Endothelial cell of umbilical vein (primary cell): ENCODE results near the gene PELI2. TPM values are rescaled to one million over a fixed set of nuclear protein-coding genes. Genes with fewer than 3 reads are reported as not detected.

Experiments used
- BruUV-seq: library from RNA; stranded (reverse); fragments of 400-500 nt; replicated peaks from 2 replicates; lab custom pipeline; 2021; lab: Mats Ljungman, UMichigan
- CTCF ChIA-PET: fragments of 300-600, 350-600 bp; sonication (Branson Sonifier 250); formaldehyde crosslinking; loops from one replicate; lab custom pipeline; 2021; ENCODE audit warnings: antibody characterized with exemption, inconsistent platforms; lab: Charles Lee
- POLR2A ChIA-PET: fragments of 300-600, 350-600 bp; sonication (Branson Sonifier 250); formaldehyde crosslinking; loops from one replicate; lab custom pipeline; 2021; ENCODE audit warnings: antibody characterized with exemption, inconsistent platforms; lab: Charles Lee
- DNase-seq: peaks from one replicate; pipeline ENCODE4 v3.0.0-alpha.2; 2011; ENCODE audit warnings: low read depth, low spot score
- FAIRE-seq: peaks from 2 replicates; lab custom pipeline; 2011; peaks lifted over from hg19 to GRCh38; lab: Jason Lieb, UNC
- H2AFZ ChIP-seq: 2 replicates; pipeline ENCODE4 v1.6.0; 2012; ENCODE audit warnings: low read depth, low read length, control low read depth, inconsistent platforms
- H3K27ac ChIP-seq: 2 replicates; pipeline ENCODE4 v1.5.1; 2011; ENCODE audit warnings: low read depth, mild to moderate bottlenecking, control low read depth, low read length, moderate library complexity; ENCODE audit not compliant: insufficient read depth
- H3K27me3 ChIP-seq, 2 experiments: 2 replicates each; pipeline versions ENCODE4 v1.6.0 to v1.6.1; 2011; ENCODE audit warnings: low read length in 2 of 2, mixed read lengths in 1 of 2; ENCODE audit not compliant: control insufficient read depth in 2 of 2, insufficient read depth in 2 of 2
- H3K36me3 ChIP-seq, 2 experiments: 2 replicates in 1 of 2; 3 replicates in 1 of 2; pipeline ENCODE4 v1.5.1; 2011; ENCODE audit warnings: low read length in 2 of 2, mild to moderate bottlenecking in 1 of 2, moderate library complexity in 1 of 2; ENCODE audit not compliant: control insufficient read depth in 2 of 2, insufficient read depth in 2 of 2; ENCODE audit errors: extremely low read depth in 1 of 2
- H3K4me1 ChIP-seq: 3 replicates; pipeline ENCODE4 v1.5.1; 2011; ENCODE audit warnings: mild to moderate bottlenecking, low read length; ENCODE audit not compliant: control insufficient read depth, insufficient read depth; ENCODE audit errors: extremely low read depth
- H3K4me2 ChIP-seq: 2 replicates; pipeline ENCODE4 v1.6.1; 2011; ENCODE audit warnings: low read length, control low read depth, mixed read lengths; ENCODE audit not compliant: insufficient read depth
- H3K4me3 ChIP-seq, 3 experiments: fragments of 200-600 bp in 1 of 3; sonication (generic), shearing (Covaris generic) in 1 of 3; replicated peaks in 1 of 3; 2 replicates each; pipeline ENCODE4 v1.5.1; 2011 to 2016; ENCODE audit warnings: control low read depth in 3 of 3, low read length in 3 of 3, mild to moderate bottlenecking in 2 of 3, inconsistent platforms in 1 of 3, low read depth in 1 of 3, moderate library complexity in 1 of 3; ENCODE audit not compliant: insufficient read depth in 1 of 3
- H3K79me2 ChIP-seq: 2 replicates; pipeline ENCODE4 v1.6.0; 2012; ENCODE audit warnings: low read length, inconsistent platforms; ENCODE audit not compliant: control insufficient read depth, insufficient read depth
- H3K9ac ChIP-seq: replicated peaks from 2 replicates; pipeline ENCODE3; 2011; ENCODE audit warnings: low read length, control low read depth; ENCODE audit not compliant: insufficient read depth; ENCODE audit errors: extremely low read depth
- H3K9me1 ChIP-seq: replicated peaks from 3 replicates; pipeline ENCODE4 v1.6.0; 2011; ENCODE audit warnings: mild to moderate bottlenecking, low read length; ENCODE audit not compliant: control insufficient read depth, insufficient read depth; ENCODE audit errors: extremely low read depth
- H3K9me3 ChIP-seq: replicated peaks from 2 replicates; pipeline ENCODE4 v1.5.1; 2012; ENCODE audit warnings: low read length, inconsistent platforms; ENCODE audit not compliant: control insufficient read depth, insufficient read depth
- H4K20me1 ChIP-seq: replicated peaks from 2 replicates; pipeline ENCODE3; 2011; ENCODE audit warnings: mild to moderate bottlenecking, low read length; ENCODE audit not compliant: control insufficient read depth, insufficient read depth; ENCODE audit errors: extremely low read depth
- CTCF ChIP-seq, 2 donors: IDR thresholded peaks; 1 replicate in 1 of 2; 2 replicates in 1 of 2; pipeline ENCODE4 v1.5.1; 2011; ENCODE audit warnings: low read length in 2 of 2, mild to moderate bottlenecking in 2 of 2, moderate library complexity in 2 of 2, control low read depth in 1 of 2, inconsistent platforms in 1 of 2, low read depth in 1 of 2; ENCODE audit not compliant: insufficient read depth in 1 of 2; ENCODE audit errors: extremely low read depth in 1 of 2
- EZH2 ChIP-seq: IDR thresholded peaks from 2 replicates; pipeline ENCODE4 v1.6.1; 2012; ENCODE audit warnings: borderline replicate concordance, low read depth, mild to moderate bottlenecking, moderate library complexity, low read length, inconsistent platforms; ENCODE audit not compliant: severe bottlenecking
- FOS ChIP-seq: IDR thresholded peaks from 2 replicates; pipeline ENCODE4 v1.6.1; 2011; ENCODE audit warnings: mild to moderate bottlenecking, low read length, moderate library complexity, borderline replicate concordance; ENCODE audit not compliant: insufficient read depth
- GATA2 ChIP-seq: IDR thresholded peaks from 2 replicates; pipeline ENCODE4 v1.7.0; 2011; ENCODE audit warnings: low read depth, mild to moderate bottlenecking, moderate library complexity, mixed read lengths, low read length; ENCODE audit not compliant: insufficient read length, insufficient read depth
- JUN ChIP-seq: IDR thresholded peaks from 2 replicates; pipeline ENCODE4 v1.6.1; 2011; ENCODE audit warnings: borderline replicate concordance, low read depth; ENCODE audit not compliant: insufficient read length, insufficient read depth
- MAX ChIP-seq: IDR thresholded peaks from 2 replicates; pipeline ENCODE4 v1.6.1; 2011; ENCODE audit not compliant: insufficient read depth, insufficient read length
- MYC ChIP-seq: IDR thresholded peaks from one replicate; pipeline ENCODE4 v1.6.1; 2011; ENCODE audit warnings: mild to moderate bottlenecking, low read depth, low read length
- POLR2A ChIP-seq: IDR thresholded peaks from 2 replicates; pipeline ENCODE4 v1.6.1; 2012; ENCODE audit warnings: low read depth, mild to moderate bottlenecking, control low read depth, low read length
- POLR2AphosphoS5 ChIP-seq: IDR thresholded peaks from 2 replicates; pipeline ENCODE4 v1.6.1; 2012; ENCODE audit warnings: low read depth, mild to moderate bottlenecking, control low read depth, low read length, moderate library complexity; ENCODE audit not compliant: insufficient read depth
- dilution Hi-C: fragments of 300-500 bp; cut with MboI; formaldehyde crosslinking; loops from one replicate; pipeline ENCODE4 v1.15.0; 2019; ENCODE audit warnings: low sequenced_read_pairs; ENCODE audit not compliant: extremely low pct_ligation_motif_present
- intact Hi-C: fragments of 100-400 bp; cut with micrococcal nuclease; formaldehyde crosslinking; loops from one replicate; pipeline ENCODE4 v1.10.0; 2022
- polyA plus RNA-seq, 4 experiments: library from polyadenylated mRNA; depleted of rRNA in 3 of 4; stranded (reverse) in 3 of 4; unstranded in 1 of 4; fragments of >200 nt; gene quantifications; 2 replicates each; pipeline versions ENCODE4 v1.2.1 to v1.2.3, GENCODE V29; 2011 to 2012; ENCODE audit warnings: missing spikeins in 1 of 4
- total RNA-seq: library from RNA; stranded (reverse); gene quantifications from 2 replicates; pipeline ENCODE4 v1.2.3, GENCODE V29; 2021

PELI2 gene
- total and polyA plus RNA-seq, 2 donors (not counting 3 experiments of a cell fraction or from before 2014, with no cell fraction given), result 11.5 to 13.0 TPM

GRCh38 chr14:56172074-56172473 is 53.9 kb downstream of the PELI2 start:
- no peaks in the 10 kb centered on the region for H4K20me1 ChIP-seq
- intact Hi-C loops, result no loop called here
- H3K27ac ChIP-seq, result peak overlapping the region; percentile 84
- no peaks in the 10 kb centered on the region for H3K9me3 ChIP-seq
- FAIRE-seq (no peak), DNase-seq (no peak)
- POLR2A ChIA-PET, result no interaction called here
- dilution Hi-C loops, result no loop called here
- BruUV-seq, result no TSS peak
- H3K4me2 ChIP-seq, result no peak overlapping the region
- no peaks in the 10 kb centered on the region for H3K27me3 ChIP-seq
- CTCF ChIA-PET, result interaction anchor here (0.9 kb wide), 1 partner anchor 26 kb away, joined by 3 read pairs; no protein-coding TSS in a partner anchor
- H3K79me2 ChIP-seq, result no peaks in the 10 kb centered on the region
- peak overlapping the region; percentile 4 for H3K9ac ChIP-seq
- TF ChIP-seq MAX, result no peak
- TF ChIP-seq MYC, result no peak
- TF ChIP-seq CTCF (IDR thresholded peaks at IDR 0.05; ENCODE audit: extremely low read depth in 1 of 2, insufficient read depth in 1 of 2, low read depth in 1 of 2, low read length in 2 of 2), result no peak
- TF ChIP-seq POLR2A, result no peak
- no peak for TF ChIP-seq POLR2AphosphoS5
- TF ChIP-seq FOS, result no peak
- no peak for TF ChIP-seq JUN
- no peak for TF ChIP-seq GATA2
- TF ChIP-seq EZH2, result no peak
- peaks cover 17% of the 10 kb centered on the region for H3K4me1 ChIP-seq
- peak overlapping the region; percentile 16 for H2AFZ ChIP-seq
- no peak overlapping the region for H3K4me3 ChIP-seq
- H3K36me3 ChIP-seq, result no peaks in the 10 kb centered on the region
- H3K9me1 ChIP-seq, result no peaks in the 10 kb centered on the region
